Prostate gland (tissue), 2 donors: ENCODE measurements around the gene GLS. TPM values are rescaled to one million over a fixed set of nuclear protein-coding genes. Genes with fewer than 3 reads are reported as not detected.

Source experiments
- DNase-seq: peaks from one replicate; pipeline ENCODE4 v3.0.0-alpha.2; 2019; ENCODE audit warnings: low spot score
- H3K27ac ChIP-seq, 2 donors: fragments of 200-600 bp; sonication (generic); 2 replicates each; pipeline ENCODE4 v1.5.1; 2017 to 2019
- H3K27me3 ChIP-seq: fragments of 200-600 bp; sonication (generic); replicated peaks from 2 replicates; pipeline ENCODE4 v1.5.1; 2019; ENCODE audit not compliant: insufficient read depth
- H3K36me3 ChIP-seq, 2 donors: fragments of 200-600 bp; sonication (generic); 1 replicate in 1 of 2; 2 replicates in 1 of 2; pipeline versions ENCODE4 v1.5.1 to v1.8.1; 2017 to 2019
- H3K4me1 ChIP-seq: fragments of 200-600 bp; sonication (generic); replicated peaks from 2 replicates; pipeline ENCODE4 v1.5.1; 2019
- H3K4me3 ChIP-seq, 2 donors: fragments of 200-600 bp; sonication (generic); 2 replicates each; pipeline ENCODE4 v1.5.1; 2017 to 2019
- H3K9me3 ChIP-seq: fragments of 200-600 bp; sonication (generic); 2 replicates; pipeline ENCODE4 v1.5.1; 2017
- CTCF ChIP-seq, 4 experiments: fragments of 200-600 bp in 2 of 4; fragments of 450-650 bp in 2 of 4; sonication (generic) in 2 of 4; IDR thresholded peaks; 1 replicate in 3 of 4; 2 replicates in 1 of 4; pipeline ENCODE4 v1.5.1; 2016 to 2019; ENCODE audit warnings: antibody characterized with exemption in 4 of 4, mild to moderate bottlenecking in 2 of 4, moderate library complexity in 2 of 4
- POLR2A ChIP-seq: fragments of 450-650 bp; IDR thresholded peaks from one replicate; pipeline ENCODE4 v1.6.1; 2016; ENCODE audit warnings: antibody characterized with exemption, mild to moderate bottlenecking
- POLR2AphosphoS5 ChIP-seq: sonication (generic); formaldehyde crosslinking; IDR thresholded peaks from one replicate; pipeline ENCODE4 v1.6.1; 2017; ENCODE audit warnings: antibody characterized with exemption
- WGBS: methylation state at CpG from one replicate; pipeline ENCODE4 v1.1.5; 2018; 5-methylcytosine and 5-hydroxymethylcytosine counted together
- intact Hi-C: fragments of 100-400 bp; cut with DNase I; formaldehyde crosslinking; loops from one replicate; pipeline ENCODE4 v1.14.2; 2022
- total RNA-seq, 2 donors: library from RNA; depleted of rRNA; stranded (reverse); fragments of >200 nt; gene quantifications; one replicate each; pipeline ENCODE4 v1.1.0, GENCODE V29; 2016

GLS gene
- total RNA-seq, 2 donors from 2014 or later: 30.6 to 74.9 TPM

- intact Hi-C loops: no loop called here
- H3K36me3 ChIP-seq: no peaks in the 10 kb centered on the region
- H3K4me3 ChIP-seq: no peak overlapping the region
- no peak for DNase-seq
- TF ChIP-seq POLR2AphosphoS5 (no peak), POLR2A (no peak), CTCF (IDR thresholded peaks at IDR 0.05) (no peak)
- 62% methylated on average over 2 of the region's 2 CpGs for WGBS
- H3K4me1 ChIP-seq: no peaks in the 10 kb centered on the region
- no peaks in the 10 kb centered on the region for H3K27me3 ChIP-seq
- H3K9me3 ChIP-seq: no peaks in the 10 kb centered on the region
- no peak overlapping the region for H3K27ac ChIP-seq
Observed at GRCh38 chr2:190927301-190927700, 46.7 kb downstream of the GLS start.

GRCh38 chr2:190929919-190930318 lies 49.3 kb downstream of the GLS start:
- Histone ChIP-seq H3K27me3 (no peaks in the 10 kb centered on the region), H3K9me3 (no peaks in the 10 kb centered on the region), H3K4me3 (no peak overlapping the region), H3K4me1 (no peaks in the 10 kb centered on the region), H3K27ac (no peak overlapping the region), H3K36me3 (no peaks in the 10 kb centered on the region)
- intact Hi-C loops: no loop called here
- WGBS: 95% methylated on average over 7 of the region's 7 CpGs
- TF ChIP-seq POLR2A (no peak), CTCF (IDR thresholded peaks at IDR 0.05) (no peak), POLR2AphosphoS5 (no peak)
- no peak for DNase-seq

- Histone ChIP-seq H3K27ac (no peak overlapping the region), H3K4me1 (no peaks in the 10 kb centered on the region), H3K4me3 (no peak overlapping the region), H3K36me3 (no peaks in the 10 kb centered on the region), H3K27me3 (no peaks in the 10 kb centered on the region), H3K9me3 (no peaks in the 10 kb centered on the region)
- TF ChIP-seq CTCF (IDR thresholded peaks at IDR 0.05): no peak
- DNase-seq: no peak
- WGBS: 82% methylated on average over 3 of the region's 3 CpGs
- intact Hi-C loops: no loop called here
Observed at GRCh38 chr2:190930411-190930810, 49.8 kb downstream of the GLS start.

- intact Hi-C loops: no loop called here
- H3K27ac ChIP-seq: no peak overlapping the region
- no peak for TF ChIP-seq POLR2AphosphoS5
- no peak for TF ChIP-seq CTCF (IDR thresholded peaks at IDR 0.05)
- TF ChIP-seq POLR2A: no peak
- no peaks in the 10 kb centered on the region for H3K27me3 ChIP-seq
- WGBS: 68% methylated on average over 1 of the region's 1 CpG
- H3K9me3 ChIP-seq: no peaks in the 10 kb centered on the region
- no peak for DNase-seq
- no peaks in the 10 kb centered on the region for H3K4me1 ChIP-seq
- H3K36me3 ChIP-seq: no peaks in the 10 kb centered on the region
- H3K4me3 ChIP-seq: no peak overlapping the region
Observed at GRCh38 chr2:190932514-190932913, 51.9 kb downstream of the GLS start.

GRCh38 chr2:190933361-190933760 lies 52.7 kb downstream of the GLS start:
- Histone ChIP-seq H3K36me3 (no peaks in the 10 kb centered on the region), H3K27me3 (no peaks in the 10 kb centered on the region), H3K9me3 (no peaks in the 10 kb centered on the region), H3K27ac (no peak overlapping the region), H3K4me1 (no peaks in the 10 kb centered on the region), H3K4me3 (no peak overlapping the region)
- intact Hi-C loops: no loop called here
- TF ChIP-seq CTCF (IDR thresholded peaks at IDR 0.05) (no peak), POLR2AphosphoS5 (no peak), POLR2A (no peak)
- DNase-seq: no peak
